ENCODE measurements around the gene VPS11. TPM values are rescaled to one million over a fixed set of nuclear protein-coding genes. Genes with fewer than 3 reads are reported as not detected.

The VPS11 gene
- total RNA-seq, 4 donors from 2014 or later, result 27.4 to 40.2 (median 32.4) TPM

DNA sequence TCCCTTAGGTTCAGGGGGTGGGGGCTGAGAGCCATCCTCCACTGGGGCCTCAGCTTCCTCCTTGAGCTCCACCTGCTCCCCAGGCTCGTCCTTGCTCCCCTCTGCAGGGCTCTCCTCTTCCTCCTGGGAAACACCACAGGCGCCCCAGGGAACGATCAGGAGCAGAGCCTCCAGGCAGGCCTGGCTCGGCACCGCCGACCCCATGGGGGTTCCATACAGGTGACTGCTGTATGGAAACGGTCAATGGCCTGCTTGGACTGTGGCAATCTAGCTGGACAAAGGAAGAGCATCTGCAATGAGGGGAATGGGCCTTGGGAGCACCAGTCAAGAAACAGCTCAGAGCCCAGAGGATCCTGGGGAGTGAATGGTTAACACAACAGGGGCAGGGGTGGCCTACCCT, 18.5 kb upstream of the VPS11 start:
- Histone ChIP-seq H3K4me3 (no peak overlapping the region), H3K36me3 (peaks cover 72 to 98% (median 95%) of the 10 kb centered on the region in 4 donors), H3K9me3 (no peaks in the 10 kb centered on the region), H3K27ac (replicated peaks in 1 of 4) (no peak overlapping the region), H3K4me1 (no peaks in the 10 kb centered on the region), H3K27me3 (no peaks in the 10 kb centered on the region)
- no peak for DNase-seq (ENCODE audit: extremely low spot score)
- 97% methylated on average over 4 of the region's 7 CpGs for WGBS
- intact Hi-C loops (cut with DNase I), result no loop called here
- TF ChIP-seq EP300 (IDR thresholded peaks at IDR 0.05), result no peak
- no peak for TF ChIP-seq POLR2A (IDR thresholded peaks at IDR 0.05; ENCODE audit: low read depth)
- TF ChIP-seq, protein P1, sequence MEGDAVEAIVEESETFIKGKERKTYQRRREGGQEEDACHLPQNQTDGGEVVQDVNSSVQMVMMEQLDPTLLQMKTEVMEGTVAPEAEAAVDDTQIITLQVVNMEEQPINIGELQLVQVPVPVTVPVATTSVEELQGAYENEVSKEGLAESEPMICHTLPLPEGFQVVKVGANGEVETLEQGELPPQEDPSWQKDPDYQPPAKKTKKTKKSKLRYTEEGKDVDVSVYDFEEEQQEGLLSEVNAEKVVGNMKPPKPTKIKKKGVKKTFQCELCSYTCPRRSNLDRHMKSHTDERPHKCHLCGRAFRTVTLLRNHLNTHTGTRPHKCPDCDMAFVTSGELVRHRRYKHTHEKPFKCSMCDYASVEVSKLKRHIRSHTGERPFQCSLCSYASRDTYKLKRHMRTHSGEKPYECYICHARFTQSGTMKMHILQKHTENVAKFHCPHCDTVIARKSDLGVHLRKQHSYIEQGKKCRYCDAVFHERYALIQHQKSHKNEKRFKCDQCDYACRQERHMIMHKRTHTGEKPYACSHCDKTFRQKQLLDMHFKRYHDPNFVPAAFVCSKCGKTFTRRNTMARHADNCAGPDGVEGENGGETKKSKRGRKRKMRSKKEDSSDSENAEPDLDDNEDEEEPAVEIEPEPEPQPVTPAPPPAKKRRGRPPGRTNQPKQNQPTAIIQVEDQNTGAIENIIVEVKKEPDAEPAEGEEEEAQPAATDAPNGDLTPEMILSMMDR (IDR thresholded peaks at IDR 0.05), result no peak
- TF ChIP-seq POLR2AphosphoS5 (IDR thresholded peaks at IDR 0.05), result no peak

DNA sequence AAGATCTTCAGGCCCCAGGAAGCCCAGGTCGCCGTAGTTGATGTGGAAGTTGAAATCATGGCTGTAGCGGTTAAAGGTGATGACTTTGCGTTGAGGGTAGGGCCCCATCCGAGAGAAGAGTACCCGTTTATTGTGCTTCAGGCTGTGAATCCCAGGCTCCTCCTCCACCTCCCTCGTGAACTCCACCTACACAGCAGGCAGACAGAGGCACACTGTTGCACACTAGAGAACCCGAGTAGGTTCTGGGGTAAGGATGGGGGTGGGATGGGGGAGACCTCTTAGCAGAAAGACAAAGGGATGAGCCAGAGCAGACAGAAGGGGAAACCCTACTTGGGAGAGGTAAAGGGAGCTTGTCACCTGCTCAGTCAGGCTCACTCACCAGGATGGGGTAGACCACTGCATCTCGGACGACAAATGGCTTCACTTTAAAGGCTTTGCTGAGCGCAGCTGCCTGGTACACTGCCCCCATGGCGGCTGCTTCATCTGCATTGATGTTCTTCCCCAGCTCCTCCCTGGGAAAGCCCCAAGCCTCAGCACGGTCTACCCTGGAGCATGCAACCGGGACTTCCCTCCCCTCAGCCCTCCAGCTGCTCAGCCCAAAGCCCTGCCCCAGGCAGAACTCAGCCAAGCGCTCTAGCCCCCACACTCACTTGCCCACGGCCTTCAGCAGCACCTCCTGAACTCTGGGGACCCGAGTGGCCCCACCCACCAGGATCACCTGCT, 16.0 kb upstream of the VPS11 start:
- intact Hi-C loops (cut with DNase I), result no loop called here
- H3K9me3 ChIP-seq, result no peaks in the 10 kb centered on the region
- peaks cover 7 to 20% (median 15%) of the 10 kb centered on the region in 4 donors for H3K4me1 ChIP-seq
- H3K36me3 ChIP-seq, result peaks cover 72 to 89% (median 86%) of the 10 kb centered on the region in 4 donors
- TF ChIP-seq POLR2AphosphoS5 (IDR thresholded peaks at IDR 0.05) (no peak), EP300 (IDR thresholded peaks at IDR 0.05) (no peak), POLR2A (IDR thresholded peaks at IDR 0.05; ENCODE audit: low read depth) (no peak)
- TF ChIP-seq, protein P1 (IDR thresholded peaks at IDR 0.05), result no peak
- WGBS, result 89% methylated on average over 15 of the region's 17 CpGs
- no peaks in the 10 kb centered on the region for H3K27me3 ChIP-seq
- DNase-seq (ENCODE audit: extremely low spot score), result no peak
- no peak overlapping the region for H3K27ac ChIP-seq (replicated peaks in 1 of 4)
- H3K4me3 ChIP-seq, result no peak overlapping the region

DNA sequence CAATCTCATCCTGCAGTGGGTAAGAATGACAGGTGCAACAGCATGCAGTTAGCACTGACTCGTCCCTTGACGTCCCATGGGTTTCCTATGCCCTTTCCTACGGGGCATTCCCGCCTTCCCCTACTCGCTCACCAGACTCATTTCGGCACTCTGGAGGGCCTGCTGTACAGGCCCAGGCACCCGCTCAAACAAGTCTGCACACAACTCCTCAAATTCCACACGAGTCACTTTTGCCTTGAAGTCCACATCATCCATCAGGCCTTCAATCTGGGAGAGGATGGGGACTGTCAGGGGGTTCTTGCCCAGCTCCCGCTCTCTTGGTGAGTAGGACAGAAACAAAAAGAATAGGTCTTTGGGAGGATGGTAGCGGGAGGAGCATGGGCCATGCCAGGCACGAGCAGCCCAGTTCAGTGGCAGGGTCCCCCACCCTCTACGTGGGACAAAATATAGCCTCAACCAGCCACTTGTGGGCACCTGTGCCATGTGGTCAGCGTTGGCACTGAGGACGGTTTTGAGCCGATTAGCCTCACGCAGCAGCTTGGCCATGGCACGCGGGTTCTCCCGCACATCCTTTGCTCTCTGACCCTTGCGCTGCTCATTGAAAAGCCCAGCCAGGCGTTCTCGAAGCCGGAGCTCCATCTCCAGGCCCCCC, 15.3 kb upstream of the VPS11 start:
- Histone ChIP-seq H3K27me3 (no peaks in the 10 kb centered on the region), H3K4me3 (no peak overlapping the region), H3K36me3 (peaks cover 67 to 82% (median 80%) of the 10 kb centered on the region in 4 donors), H3K9me3 (no peaks in the 10 kb centered on the region), H3K4me1 (peaks cover 7 to 20% (median 15%) of the 10 kb centered on the region in 4 donors), H3K27ac (replicated peaks in 1 of 4) (no peak overlapping the region)
- TF ChIP-seq POLR2AphosphoS5 (IDR thresholded peaks at IDR 0.05) (no peak), EP300 (IDR thresholded peaks at IDR 0.05) (no peak), POLR2A (IDR thresholded peaks at IDR 0.05; ENCODE audit: low read depth) (no peak)
- TF ChIP-seq, protein P1 (IDR thresholded peaks at IDR 0.05), result no peak
- intact Hi-C loops (cut with DNase I), result no loop called here
- WGBS, result 92% methylated on average over 21 of the region's 23 CpGs
- DNase-seq (ENCODE audit: extremely low spot score), result no peak

DNA sequence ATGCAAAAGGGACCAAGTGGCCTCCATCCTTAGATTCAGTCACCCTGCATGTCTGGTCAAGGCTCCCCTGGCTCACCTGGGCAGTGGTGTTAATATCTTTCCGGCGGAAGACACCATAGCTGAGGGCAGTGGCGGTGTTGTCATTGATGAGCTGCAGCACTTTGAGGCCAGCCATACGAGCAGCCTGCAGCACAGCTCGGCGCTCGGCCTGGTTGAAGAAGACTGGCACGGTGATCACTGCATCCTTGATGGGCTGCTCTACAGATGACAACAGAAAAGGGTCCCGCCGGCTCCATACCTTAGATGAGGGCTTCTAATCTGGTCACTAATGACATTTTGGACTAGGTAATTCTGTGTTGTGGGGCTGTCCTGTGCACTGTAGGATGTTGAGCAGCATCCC, 13.2 kb upstream of the VPS11 start:
- Histone ChIP-seq H3K4me1 (peaks cover 13 to 30% (median 25%) of the 10 kb centered on the region in 4 donors), H3K27ac (replicated peaks in 1 of 4) (no peak overlapping the region), H3K27me3 (no peaks in the 10 kb centered on the region), H3K9me3 (no peaks in the 10 kb centered on the region), H3K4me3 (no peak overlapping the region), H3K36me3 (peaks cover 46 to 60% (median 58%) of the 10 kb centered on the region in 4 donors)
- TF ChIP-seq POLR2AphosphoS5 (IDR thresholded peaks at IDR 0.05) (no peak), POLR2A (IDR thresholded peaks at IDR 0.05; ENCODE audit: low read depth) (no peak), EP300 (IDR thresholded peaks at IDR 0.05) (no peak)
- TF ChIP-seq, protein P1 (IDR thresholded peaks at IDR 0.05), result no peak
- WGBS, result 94% methylated on average over 8 of the region's 10 CpGs
- DNase-seq (ENCODE audit: extremely low spot score), result no peak
- intact Hi-C loops (cut with DNase I), result no loop called here
